Measurements from ENCODE around the gene IMMP2L.

IMMP2L gene

GRCh38 chr7:111038185-111038584, 524.1 kb downstream of the IMMP2L start:
- no peak for TF ChIP-seq CTCF (conservative IDR thresholded peaks at IDR 0.05)
- no peak overlapping the region for H3K27ac ChIP-seq

- H3K27ac ChIP-seq = no peak overlapping the region
- no peak for TF ChIP-seq CTCF (conservative IDR thresholded peaks at IDR 0.05)
These were observed 530.4 kb downstream of the IMMP2L start for GRCh38 chr7:111031916-111032315.

- H3K27ac ChIP-seq = no peak overlapping the region
These were observed 532.0 kb downstream of the IMMP2L start for GRCh38 chr7:111030336-111030735.

GRCh38 chr7:111029574-111030251, 532.6 kb downstream of the IMMP2L start:
- TF ChIP-seq CTCF (conservative IDR thresholded peaks at IDR 0.05) = no peak
- H3K27ac ChIP-seq = no peak overlapping the region

More at GRCh38 chr7:111030336-111030735, 532.0 kb downstream of the IMMP2L start:
- no peak for TF ChIP-seq CTCF (conservative IDR thresholded peaks at IDR 0.05)

GRCh38 chr7:111029141-111029572, 533.1 kb downstream of the IMMP2L start:
- no peak overlapping the region for H3K27ac ChIP-seq
- no peak for TF ChIP-seq CTCF (conservative IDR thresholded peaks at IDR 0.05)

- TF ChIP-seq CTCF (conservative IDR thresholded peaks at IDR 0.05) = no peak
- no peak overlapping the region for H3K27ac ChIP-seq
These were observed 534.9 kb downstream of the IMMP2L start for GRCh38 chr7:111027396-111027795.

- no peak overlapping the region for H3K27ac ChIP-seq
- no peak for TF ChIP-seq CTCF (conservative IDR thresholded peaks at IDR 0.05)
These were observed 535.5 kb downstream of the IMMP2L start for GRCh38 chr7:111026806-111027205.
